ENCODE measurements around the gene CLDN22. TPM values are rescaled to one million over a fixed set of nuclear protein-coding genes. Genes with fewer than 3 reads are reported as not detected.

The CLDN22 gene
- total RNA-seq, 2 experiments from 2014 or later, result not detected

DNA sequence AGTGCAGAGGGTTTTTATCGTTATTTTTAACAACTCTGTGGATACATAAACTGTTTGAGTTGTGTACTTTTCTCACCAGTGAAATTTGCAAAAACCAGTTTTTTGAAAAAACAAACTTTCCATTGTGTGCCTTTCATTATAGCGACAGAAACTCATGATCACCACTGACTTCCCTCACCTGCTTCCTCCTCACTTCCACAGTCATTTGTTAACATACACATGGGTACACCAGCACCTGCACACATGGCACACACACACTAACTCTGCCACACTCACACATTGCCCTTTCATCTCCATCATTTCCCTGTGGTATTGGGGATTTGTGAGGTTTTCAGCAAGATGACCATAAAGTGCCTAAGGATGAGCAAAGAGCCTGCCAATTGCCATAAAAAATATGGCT is 20.6 kb downstream of the CLDN22 start:
- DNase-seq (no peak), ATAC-seq (no peak)
- Mint-ChIP-seq H3K27ac (no peak overlapping the region), H3K27me3 (peaks cover 11% of the 10 kb centered on the region), H3K36me3 (no peaks in the 10 kb centered on the region), H3K4me1 (peaks cover 3% of the 10 kb centered on the region), H3K4me3 (no peak overlapping the region), H3K9me3 (ENCODE audit: low read depth) (no peaks in the 10 kb centered on the region)
- CTCF ChIA-PET, result no interaction called here

DNA sequence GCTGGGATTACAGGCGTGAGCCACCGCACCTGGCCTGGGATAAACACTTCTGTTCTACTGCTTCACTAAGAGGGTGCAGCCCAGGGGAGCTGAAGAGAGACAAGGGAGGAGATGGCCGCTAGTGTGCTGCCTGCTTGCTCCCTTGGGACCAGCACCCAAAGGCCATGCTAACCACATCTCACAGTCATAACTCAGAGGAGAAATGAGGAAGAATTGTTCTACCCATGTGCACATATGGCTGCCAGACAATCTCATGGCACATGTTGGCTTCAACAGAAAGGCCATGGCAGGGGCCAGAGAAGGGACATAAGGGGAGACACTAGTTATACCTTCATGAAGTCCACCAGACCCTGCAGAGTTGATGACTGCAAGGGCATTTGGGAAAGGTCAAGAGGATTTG is 22.4 kb downstream of the CLDN22 start:
- H3K9me3 Mint-ChIP-seq (ENCODE audit: low read depth), result no peaks in the 10 kb centered on the region
- H3K27me3 Mint-ChIP-seq, result peaks cover 2% of the 10 kb centered on the region
- no peak for ATAC-seq
- no peak overlapping the region for H3K4me3 Mint-ChIP-seq
- H3K36me3 Mint-ChIP-seq, result no peaks in the 10 kb centered on the region
- DNase-seq, result no peak
- CTCF ChIA-PET, result interaction anchor here (1.2 kb wide), 1 partner anchor 359 kb away, joined by 3 read pairs; no protein-coding TSS in a partner anchor
- H3K4me1 Mint-ChIP-seq, result peaks cover 3% of the 10 kb centered on the region
- no peak overlapping the region for H3K27ac Mint-ChIP-seq

DNA sequence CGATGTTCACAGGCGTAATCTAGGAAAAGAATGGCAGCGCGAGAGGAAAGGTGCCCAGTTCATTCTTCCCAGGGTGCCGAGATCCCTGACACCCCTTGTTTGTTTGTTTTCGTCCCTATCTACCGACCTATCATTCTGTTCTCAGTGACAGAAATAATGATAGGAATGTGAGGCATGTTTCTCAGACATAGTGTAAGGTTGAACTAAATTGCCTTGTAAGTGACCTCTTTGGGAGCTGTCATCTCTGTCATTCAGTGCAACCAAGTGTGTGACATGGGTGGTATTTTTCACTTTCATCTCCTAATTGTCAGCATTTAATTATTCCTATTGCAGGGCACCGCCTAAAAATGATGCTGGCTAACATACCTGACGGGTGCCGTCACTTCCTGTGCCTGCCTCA is 24.4 kb downstream of the CLDN22 start:
- no peaks in the 10 kb centered on the region for H3K9me3 Mint-ChIP-seq (ENCODE audit: low read depth)
- no peak overlapping the region for H3K27ac Mint-ChIP-seq
- ATAC-seq (no peak), DNase-seq (no peak)
- peaks cover 5% of the 10 kb centered on the region for H3K27me3 Mint-ChIP-seq
- CTCF ChIA-PET, result no interaction called here
- H3K36me3 Mint-ChIP-seq, result no peaks in the 10 kb centered on the region
- H3K4me1 Mint-ChIP-seq, result peaks cover 3% of the 10 kb centered on the region
- H3K4me3 Mint-ChIP-seq, result no peak overlapping the region

DNA sequence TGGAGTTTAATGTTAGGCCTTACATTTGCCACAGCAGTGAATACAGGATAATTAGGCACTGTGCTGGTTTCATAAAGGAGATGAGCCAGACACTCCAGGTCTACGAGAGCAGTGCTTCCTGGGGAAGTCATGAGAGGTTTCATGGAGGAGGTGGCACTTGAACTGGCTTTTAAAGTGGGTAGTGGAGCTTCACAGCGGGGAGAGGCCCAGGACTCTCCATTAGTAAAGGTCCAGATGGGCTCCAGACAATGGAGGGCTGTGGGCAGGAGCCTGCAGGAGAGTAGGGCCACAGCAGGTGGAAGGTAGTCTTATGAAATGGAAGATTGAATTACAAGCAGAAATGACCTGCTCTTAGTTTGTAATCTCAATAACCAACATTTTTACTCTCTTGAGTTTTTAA is 29.0 kb downstream of the CLDN22 start:
- Mint-ChIP-seq H3K27me3 (peaks cover 5% of the 10 kb centered on the region), H3K4me3 (no peak overlapping the region), H3K4me1 (no peaks in the 10 kb centered on the region), H3K9me3 (ENCODE audit: low read depth) (no peaks in the 10 kb centered on the region), H3K36me3 (no peaks in the 10 kb centered on the region), H3K27ac (no peak overlapping the region)
- ATAC-seq (no peak), DNase-seq (no peak)
- CTCF ChIA-PET, result no interaction called here

DNA sequence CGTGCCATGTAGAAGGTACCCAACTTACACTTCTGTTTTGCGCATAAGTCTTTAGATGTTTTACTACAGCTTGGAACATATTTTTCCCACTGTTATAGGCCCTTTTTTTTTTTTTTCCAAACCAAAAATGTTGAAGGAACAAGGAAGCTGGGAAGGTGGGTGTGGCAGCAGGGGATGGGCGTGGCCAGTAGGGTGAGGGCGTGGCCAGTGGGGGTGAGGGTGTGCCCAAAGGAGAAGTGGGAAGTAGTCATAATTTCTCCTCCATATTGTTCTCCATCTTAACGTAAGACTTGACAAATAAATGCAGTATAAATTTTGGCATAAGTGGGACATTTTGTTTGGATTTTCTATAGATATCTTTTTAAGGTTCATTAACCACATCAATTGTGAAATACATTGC is 30.4 kb downstream of the CLDN22 start:
- H3K36me3 Mint-ChIP-seq, result no peaks in the 10 kb centered on the region
- ATAC-seq, result no peak
- H3K27ac Mint-ChIP-seq, result no peak overlapping the region
- H3K9me3 Mint-ChIP-seq (ENCODE audit: low read depth), result no peaks in the 10 kb centered on the region
- no peak for DNase-seq
- H3K4me3 Mint-ChIP-seq, result no peak overlapping the region
- H3K4me1 Mint-ChIP-seq, result no peaks in the 10 kb centered on the region
- CTCF ChIA-PET, result no interaction called here
- H3K27me3 Mint-ChIP-seq, result peaks cover 5% of the 10 kb centered on the region

DNA sequence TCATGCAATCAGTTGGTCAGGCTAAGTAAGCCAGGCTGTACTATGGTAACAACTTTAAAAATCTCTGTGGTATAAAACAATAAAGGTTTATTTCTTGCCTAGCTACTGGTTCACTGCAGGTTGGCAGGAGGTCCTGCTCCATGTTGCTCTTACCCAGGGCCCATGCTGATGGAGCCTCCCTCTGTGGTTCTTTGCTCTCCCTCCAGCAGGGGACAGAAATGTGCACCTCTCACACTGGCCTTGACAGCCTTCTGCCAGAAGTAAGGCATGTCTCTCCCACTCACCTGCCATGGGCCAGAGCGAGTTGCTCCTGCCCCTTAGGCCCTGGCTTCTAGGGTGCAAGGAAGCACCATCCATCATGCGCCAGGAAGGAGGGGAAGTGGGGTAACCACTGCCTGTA is 31.1 kb downstream of the CLDN22 start:
- H3K27ac Mint-ChIP-seq, result no peak overlapping the region
- H3K36me3 Mint-ChIP-seq, result no peaks in the 10 kb centered on the region
- peaks cover 6% of the 10 kb centered on the region for H3K27me3 Mint-ChIP-seq
- no peak for ATAC-seq
- CTCF ChIA-PET, result no interaction called here
- H3K9me3 Mint-ChIP-seq (ENCODE audit: low read depth), result no peaks in the 10 kb centered on the region
- no peak overlapping the region for H3K4me3 Mint-ChIP-seq
- DNase-seq, result no peak
- no peaks in the 10 kb centered on the region for H3K4me1 Mint-ChIP-seq

DNA sequence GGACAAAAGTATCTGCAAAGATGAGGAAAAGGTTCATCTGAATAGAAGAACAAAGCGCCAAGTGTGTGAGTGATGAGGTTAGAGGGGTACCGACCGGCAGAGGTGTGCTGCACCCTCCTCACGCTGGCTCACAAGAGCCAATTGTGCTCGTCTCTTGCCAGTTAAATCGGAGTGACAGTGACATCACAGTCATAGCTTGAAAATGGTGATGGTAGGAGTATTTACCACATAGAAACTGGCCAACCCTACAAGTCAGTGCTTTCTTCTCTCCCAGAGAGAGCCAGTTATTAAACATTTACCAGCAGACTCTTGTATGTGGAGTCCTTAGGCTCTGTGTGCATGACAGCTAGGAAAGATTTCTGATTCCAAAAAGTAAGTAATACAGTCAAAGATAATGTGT is 32.4 kb downstream of the CLDN22 start:
- no peaks in the 10 kb centered on the region for H3K4me1 Mint-ChIP-seq
- H3K9me3 Mint-ChIP-seq (ENCODE audit: low read depth), result no peaks in the 10 kb centered on the region
- H3K36me3 Mint-ChIP-seq, result no peaks in the 10 kb centered on the region
- H3K27me3 Mint-ChIP-seq, result peaks cover 6% of the 10 kb centered on the region
- CTCF ChIA-PET, result no interaction called here
- no peak for ATAC-seq
- no peak for DNase-seq
- H3K27ac Mint-ChIP-seq, result no peak overlapping the region
- H3K4me3 Mint-ChIP-seq, result no peak overlapping the region

DNA sequence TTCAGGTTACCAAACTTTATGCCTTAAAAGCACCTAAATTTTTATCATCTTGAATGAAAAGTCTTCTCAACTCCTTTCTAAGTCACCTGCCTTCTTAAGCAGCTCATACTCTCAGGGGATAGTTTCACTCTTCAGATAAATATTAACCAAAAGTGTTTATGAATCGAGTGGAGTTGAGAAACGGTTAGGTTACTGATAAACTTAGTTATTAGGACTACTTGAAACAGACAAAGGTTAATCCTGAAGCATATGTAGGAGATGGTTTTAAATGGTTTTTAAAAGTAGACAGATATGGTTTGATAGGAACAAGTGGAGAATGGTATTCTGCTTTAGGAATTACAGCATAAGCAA is 32.8 kb downstream of the CLDN22 start:
- Mint-ChIP-seq H3K4me3 (no peak overlapping the region), H3K9me3 (ENCODE audit: low read depth) (no peaks in the 10 kb centered on the region)

DNA sequence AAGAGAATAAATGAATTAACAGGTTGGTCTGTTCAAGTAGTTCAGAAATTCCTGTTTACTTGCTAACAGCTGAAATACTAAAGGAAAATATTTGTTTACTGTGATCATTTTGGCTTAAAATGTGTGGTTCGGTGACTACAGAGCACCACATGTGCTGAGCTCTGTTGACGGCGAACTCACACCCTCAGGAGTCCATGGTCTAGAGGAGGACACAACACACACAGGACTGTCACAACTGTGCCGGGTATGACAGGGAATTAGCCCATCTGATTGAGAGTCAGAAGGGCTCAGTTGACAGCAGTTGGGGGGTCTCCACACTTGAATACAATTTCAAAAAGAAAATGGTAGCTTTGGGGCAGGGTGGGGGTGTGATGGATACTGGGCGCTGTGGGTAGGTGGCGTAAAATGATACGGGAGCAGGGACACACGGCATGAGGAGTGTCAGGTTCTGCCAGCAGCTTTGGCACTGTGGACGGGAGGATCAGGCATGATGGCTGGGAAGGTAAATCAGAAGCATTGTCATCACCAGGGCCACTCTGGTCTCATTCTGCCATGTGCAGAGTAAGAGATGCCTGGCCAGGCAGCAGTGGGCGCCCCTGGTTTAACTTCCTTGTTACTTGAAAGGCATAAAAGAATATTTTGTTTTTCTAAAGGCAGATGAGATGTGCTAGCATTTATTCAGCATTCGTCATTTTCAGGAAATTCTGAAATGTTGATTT is 33.3 kb downstream of the CLDN22 start:
- CTCF ChIA-PET, result no interaction called here
- no peak for ATAC-seq
- H3K9me3 Mint-ChIP-seq (ENCODE audit: low read depth), result no peaks in the 10 kb centered on the region
- H3K4me1 Mint-ChIP-seq, result no peaks in the 10 kb centered on the region
- H3K27ac Mint-ChIP-seq, result no peak overlapping the region
- no peak overlapping the region for H3K4me3 Mint-ChIP-seq
- H3K27me3 Mint-ChIP-seq, result peaks cover 6% of the 10 kb centered on the region
- DNase-seq, result no peak
- no peaks in the 10 kb centered on the region for H3K36me3 Mint-ChIP-seq

More for the DNA sequence above, 32.8 kb downstream of the CLDN22 start:
- no peak for DNase-seq
- no peak for ATAC-seq
- CTCF ChIA-PET, result no interaction called here
- Mint-ChIP-seq H3K27me3 (peaks cover 6% of the 10 kb centered on the region), H3K36me3 (no peaks in the 10 kb centered on the region), H3K4me1 (no peaks in the 10 kb centered on the region), H3K27ac (no peak overlapping the region)

DNA sequence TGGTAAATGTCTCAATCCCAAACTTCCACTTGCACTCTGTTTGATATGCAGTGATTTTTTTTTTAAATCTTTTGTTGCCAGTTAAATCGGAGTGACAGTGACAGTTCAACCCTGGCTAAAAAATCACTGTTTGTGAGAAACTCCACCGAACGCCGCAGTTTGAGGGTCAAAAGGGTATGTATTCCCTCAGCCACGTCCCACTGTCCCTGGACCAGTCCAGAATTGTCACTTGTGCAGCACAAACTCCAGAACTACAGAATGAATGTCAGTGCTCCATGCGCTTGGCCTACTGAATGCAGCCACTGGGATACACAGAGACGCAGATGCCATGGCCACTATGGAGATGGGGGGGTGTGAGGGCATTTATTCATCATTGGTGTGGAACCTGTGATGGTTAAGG is 34.2 kb downstream of the CLDN22 start:
- H3K27ac Mint-ChIP-seq, result no peak overlapping the region
- DNase-seq (no peak), ATAC-seq (no peak)
- no peaks in the 10 kb centered on the region for H3K9me3 Mint-ChIP-seq (ENCODE audit: low read depth)
- CTCF ChIA-PET, result no interaction called here
- H3K4me3 Mint-ChIP-seq, result no peak overlapping the region
- no peaks in the 10 kb centered on the region for H3K4me1 Mint-ChIP-seq
- H3K36me3 Mint-ChIP-seq, result no peaks in the 10 kb centered on the region
- H3K27me3 Mint-ChIP-seq, result peaks cover 3% of the 10 kb centered on the region

DNA sequence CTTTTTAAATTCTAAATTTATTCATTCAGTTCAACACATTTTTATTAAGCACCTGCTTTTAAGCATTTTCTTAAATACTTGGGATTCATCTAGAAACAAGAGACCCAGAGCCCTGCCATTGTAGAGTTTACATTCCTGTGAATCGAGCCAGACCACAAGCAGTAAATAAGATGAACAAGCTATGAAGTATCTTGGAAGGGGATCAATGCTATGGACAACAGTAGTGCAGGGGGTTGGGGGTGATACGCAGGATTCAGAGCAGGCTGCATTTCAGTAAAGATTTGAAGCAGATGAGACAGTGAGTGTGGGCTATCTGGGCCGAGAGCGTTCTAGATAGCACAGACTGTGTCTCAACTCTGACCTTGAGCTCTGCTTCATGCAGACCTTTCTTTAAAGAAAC is 35.1 kb downstream of the CLDN22 start:
- Mint-ChIP-seq H3K27ac (no peak overlapping the region), H3K9me3 (ENCODE audit: low read depth) (no peaks in the 10 kb centered on the region), H3K4me3 (no peak overlapping the region), H3K27me3 (peaks cover 3% of the 10 kb centered on the region), H3K36me3 (no peaks in the 10 kb centered on the region), H3K4me1 (no peaks in the 10 kb centered on the region)
- ATAC-seq (no peak), DNase-seq (no peak)
- CTCF ChIA-PET, result no interaction called here

DNA sequence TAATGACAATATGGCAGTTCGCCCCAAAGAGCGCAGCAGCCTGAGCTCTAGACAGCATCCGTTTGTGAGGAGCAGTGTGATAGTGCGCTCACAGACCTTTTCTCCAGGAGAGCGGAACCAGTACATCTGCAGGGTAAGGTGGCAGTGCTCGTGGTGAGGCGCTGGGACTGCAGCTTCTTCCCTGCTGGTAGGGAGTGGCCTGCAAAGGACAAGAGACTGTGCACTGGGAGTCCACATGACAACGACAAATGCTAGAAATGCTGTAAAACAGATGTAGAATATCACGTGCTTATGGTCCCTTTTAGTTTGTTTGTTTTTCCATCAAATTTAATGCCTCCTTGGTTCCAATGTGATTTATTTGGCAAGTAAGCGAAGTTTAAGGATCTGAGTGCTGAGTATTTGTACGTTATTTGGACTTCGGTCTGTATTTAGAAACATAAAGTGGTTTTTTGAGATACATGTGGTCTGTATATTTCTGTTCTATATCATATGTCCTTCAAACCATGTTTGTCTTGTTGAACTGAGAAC is 35.8 kb downstream of the CLDN22 start:
- CTCF ChIA-PET, result interaction anchor here (1.5 kb wide), 1 partner anchor 23 kb away, joined by 3 read pairs; no protein-coding TSS in a partner anchor
- DNase-seq (no peak), ATAC-seq (no peak)
- H3K4me3 Mint-ChIP-seq, result no peak overlapping the region
- H3K36me3 Mint-ChIP-seq, result no peaks in the 10 kb centered on the region
- H3K4me1 Mint-ChIP-seq, result no peaks in the 10 kb centered on the region
- no peaks in the 10 kb centered on the region for H3K9me3 Mint-ChIP-seq (ENCODE audit: low read depth)
- peaks cover 3% of the 10 kb centered on the region for H3K27me3 Mint-ChIP-seq
- no peak overlapping the region for H3K27ac Mint-ChIP-seq

DNA sequence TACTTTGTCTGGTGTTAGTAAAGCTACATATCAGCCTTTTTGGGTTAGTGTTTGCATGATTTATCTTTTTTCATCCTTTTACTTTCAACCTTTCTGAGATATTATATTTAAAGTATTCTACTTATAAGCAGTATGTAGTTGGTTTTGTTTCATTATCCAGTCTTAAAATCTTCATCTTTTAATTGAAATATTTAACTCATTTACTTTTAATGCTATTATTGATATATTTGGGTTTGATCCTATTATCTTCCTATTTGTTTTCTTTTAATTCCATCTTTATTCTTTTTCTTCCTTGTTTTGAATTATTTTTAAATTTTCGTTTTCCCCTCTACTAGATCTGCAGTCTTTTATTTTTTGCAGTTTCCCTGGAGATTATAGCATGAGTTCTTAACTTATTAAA is 44.0 kb downstream of the CLDN22 start:
- ATAC-seq (no peak), DNase-seq (no peak)
- CTCF ChIA-PET, result no interaction called here
- Mint-ChIP-seq H3K9me3 (ENCODE audit: low read depth) (peaks cover 3% of the 10 kb centered on the region), H3K4me3 (no peak overlapping the region), H3K27ac (no peak overlapping the region), H3K36me3 (no peaks in the 10 kb centered on the region), H3K4me1 (no peaks in the 10 kb centered on the region), H3K27me3 (peaks cover 2% of the 10 kb centered on the region)

DNA sequence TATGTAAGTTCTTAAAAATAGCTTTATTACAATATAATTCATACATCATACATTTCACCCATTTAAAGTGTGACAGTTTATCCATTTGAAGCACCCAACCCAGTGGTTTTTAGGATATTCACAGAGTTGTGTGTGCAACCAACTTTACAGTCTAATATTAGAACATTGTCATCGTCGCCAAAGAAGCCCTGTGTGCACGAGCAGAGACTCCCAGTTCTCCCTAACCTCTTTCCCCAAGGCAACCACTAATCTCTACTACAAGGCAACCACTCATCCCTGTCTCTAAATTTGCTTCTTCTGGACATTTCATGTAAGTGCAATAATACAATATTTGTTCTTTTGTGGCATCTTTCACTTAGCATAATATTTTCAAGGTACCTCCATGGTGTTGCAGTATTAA is 47.7 kb downstream of the CLDN22 start:
- no peak overlapping the region for H3K4me3 Mint-ChIP-seq
- H3K27me3 Mint-ChIP-seq, result peaks cover 4% of the 10 kb centered on the region
- CTCF ChIA-PET, result interaction anchor here (0.5 to 2.8 kb wide), 2 partner anchors 10 to 390 kb away, joined by 3 to 17 read pairs; no protein-coding TSS in a partner anchor
- ATAC-seq, result no peak
- no peak for DNase-seq
- H3K36me3 Mint-ChIP-seq, result no peaks in the 10 kb centered on the region
- peaks cover 3% of the 10 kb centered on the region for H3K9me3 Mint-ChIP-seq (ENCODE audit: low read depth)
- H3K4me1 Mint-ChIP-seq, result no peaks in the 10 kb centered on the region
- H3K27ac Mint-ChIP-seq, result no peak overlapping the region
